ENCODE data around the gene FCHO1. TPM values are rescaled to one million over a fixed set of nuclear protein-coding genes. Genes with fewer than 3 reads are reported as not detected.

Gene FCHO1
- total RNA-seq, 1 donor from 2014 or later: 15.5 TPM

DNA sequence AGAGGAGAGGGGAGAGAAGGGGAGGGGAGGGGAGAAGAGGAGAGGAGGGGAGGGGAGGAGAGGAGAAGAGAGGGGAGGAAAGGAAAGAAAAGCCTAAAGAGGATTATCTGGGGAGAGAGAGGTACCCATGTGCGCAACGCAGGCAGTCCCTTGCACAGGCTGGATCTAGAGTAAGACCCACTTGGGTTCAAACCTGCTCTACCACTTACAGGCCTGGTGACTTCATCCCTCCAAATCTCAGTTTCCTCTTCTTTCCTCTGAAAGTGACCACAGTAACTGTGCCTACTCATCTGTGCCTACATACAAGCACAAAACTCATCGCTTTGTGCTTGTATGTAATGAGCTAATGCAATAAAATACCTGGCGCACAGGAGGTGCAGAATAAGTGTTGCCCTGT, 32.7 kb upstream of the FCHO1 start:
- H3K27me3 ChIP-seq: no peaks in the 10 kb centered on the region
- H3K79me2 ChIP-seq (ENCODE audit: low read depth): peaks cover 40% of the 10 kb centered on the region
- peaks cover 29% of the 10 kb centered on the region for H4K20me1 ChIP-seq (ENCODE audit: low read depth)
- TF ChIP-seq EZH2phosphoT487 (IDR thresholded peaks at IDR 0.05): no peak
- H3K27ac ChIP-seq: peak overlapping the region; percentile 76
- H3K4me1 Mint-ChIP-seq: peaks cover 30% of the 10 kb centered on the region
- peak; percentile 62 for DNase-seq (ENCODE audit: low spot score)
- peak overlapping the region; percentile 92 for H3K27ac Mint-ChIP-seq
- peak overlapping the region; percentile 99 for H3K4me2 ChIP-seq
- H3K4me3 Mint-ChIP-seq: peak overlapping the region; percentile 96
- H3K36me3 Mint-ChIP-seq: peaks cover 3% of the 10 kb centered on the region
- H3K36me3 ChIP-seq: no peaks in the 10 kb centered on the region
- H3K9me3 Mint-ChIP-seq: no peaks in the 10 kb centered on the region
- H3F3A ChIP-seq (ENCODE audit: low read depth): peaks cover 15% of the 10 kb centered on the region
- H3K9me3 ChIP-seq (ENCODE audit: low read depth): no peaks in the 10 kb centered on the region
- no peak overlapping the region for H3K9ac ChIP-seq
- peaks cover 16% of the 10 kb centered on the region for H3K4me1 ChIP-seq
- no peak overlapping the region for H2AFZ ChIP-seq (replicated peaks)
- peak overlapping the region; percentile 100 for H3K4me3 ChIP-seq
- H3K27me3 Mint-ChIP-seq (ENCODE audit: insufficient read depth, low read depth): peaks cover 8% of the 10 kb centered on the region

- no peak for TF ChIP-seq EZH2phosphoT487 (IDR thresholded peaks at IDR 0.05)
- TF ChIP-seq, protein P1, sequence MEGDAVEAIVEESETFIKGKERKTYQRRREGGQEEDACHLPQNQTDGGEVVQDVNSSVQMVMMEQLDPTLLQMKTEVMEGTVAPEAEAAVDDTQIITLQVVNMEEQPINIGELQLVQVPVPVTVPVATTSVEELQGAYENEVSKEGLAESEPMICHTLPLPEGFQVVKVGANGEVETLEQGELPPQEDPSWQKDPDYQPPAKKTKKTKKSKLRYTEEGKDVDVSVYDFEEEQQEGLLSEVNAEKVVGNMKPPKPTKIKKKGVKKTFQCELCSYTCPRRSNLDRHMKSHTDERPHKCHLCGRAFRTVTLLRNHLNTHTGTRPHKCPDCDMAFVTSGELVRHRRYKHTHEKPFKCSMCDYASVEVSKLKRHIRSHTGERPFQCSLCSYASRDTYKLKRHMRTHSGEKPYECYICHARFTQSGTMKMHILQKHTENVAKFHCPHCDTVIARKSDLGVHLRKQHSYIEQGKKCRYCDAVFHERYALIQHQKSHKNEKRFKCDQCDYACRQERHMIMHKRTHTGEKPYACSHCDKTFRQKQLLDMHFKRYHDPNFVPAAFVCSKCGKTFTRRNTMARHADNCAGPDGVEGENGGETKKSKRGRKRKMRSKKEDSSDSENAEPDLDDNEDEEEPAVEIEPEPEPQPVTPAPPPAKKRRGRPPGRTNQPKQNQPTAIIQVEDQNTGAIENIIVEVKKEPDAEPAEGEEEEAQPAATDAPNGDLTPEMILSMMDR (IDR thresholded peaks at IDR 0.05): no peak
- no peak for TF ChIP-seq EZH2 (IDR thresholded peaks at IDR 0.05)
- H3K27me3 Mint-ChIP-seq (ENCODE audit: insufficient read depth, low read depth): peaks cover 8% of the 10 kb centered on the region
Measured at GRCh38 chr19:17718947-17719711, 32.1 kb upstream of the FCHO1 start, which contains the start of gene MAP1S. Gene MAP1S (plus strand): TSS chr19:17719480. CDS start chr19:17719503, 23 bp downstream.

GRCh38 chr19:17719730-17720400, 31.4 kb upstream of the FCHO1 start:
- H3K27ac ChIP-seq: no peak overlapping the region
- peaks cover 37% of the 10 kb centered on the region for H4K20me1 ChIP-seq (ENCODE audit: low read depth)
- H3K4me1 ChIP-seq: peaks cover 16% of the 10 kb centered on the region
- peak overlapping the region; percentile 99 for H3K4me2 ChIP-seq
- H3K9me3 ChIP-seq (ENCODE audit: low read depth): no peaks in the 10 kb centered on the region
- peaks cover 30% of the 10 kb centered on the region for H3K4me1 Mint-ChIP-seq
- H3K36me3 ChIP-seq: no peaks in the 10 kb centered on the region
- H3K4me3 ChIP-seq: peak overlapping the region; percentile 100
- peak; percentile 37 for DNase-seq (ENCODE audit: low spot score)
- peaks cover 47% of the 10 kb centered on the region for H3K79me2 ChIP-seq (ENCODE audit: low read depth)
- TF ChIP-seq EZH2phosphoT487 (IDR thresholded peaks at IDR 0.05) (no peak), EZH2 (IDR thresholded peaks at IDR 0.05) (no peak)
- TF ChIP-seq, protein P1 (IDR thresholded peaks at IDR 0.05): no peak
- peaks cover 9% of the 10 kb centered on the region for H3K36me3 Mint-ChIP-seq
- H3K27me3 ChIP-seq: no peaks in the 10 kb centered on the region
- no peaks in the 10 kb centered on the region for H3K9me3 Mint-ChIP-seq
- H3K27me3 Mint-ChIP-seq (ENCODE audit: insufficient read depth, low read depth): peaks cover 8% of the 10 kb centered on the region
- no peak overlapping the region for H3K27ac Mint-ChIP-seq
- no peak overlapping the region for H2AFZ ChIP-seq (replicated peaks)
- H3K4me3 Mint-ChIP-seq: peak overlapping the region; percentile 85
- H3K9ac ChIP-seq: peak overlapping the region; percentile 81
- H3F3A ChIP-seq (ENCODE audit: low read depth): peaks cover 15% of the 10 kb centered on the region

More at GRCh38 chr19:17718947-17719711, 32.1 kb upstream of the FCHO1 start, which contains the start of gene MAP1S:
- no peaks in the 10 kb centered on the region for H3K9me3 ChIP-seq (ENCODE audit: low read depth)
- peaks cover 16% of the 10 kb centered on the region for H3K4me1 ChIP-seq
- H3K4me3 Mint-ChIP-seq: peak within 1 kb of the TSS; percentile 96
- no peaks in the 10 kb centered on the region for H3K27me3 ChIP-seq
- peaks cover 30% of the 10 kb centered on the region for H3K4me1 Mint-ChIP-seq
- H3K79me2 ChIP-seq (ENCODE audit: low read depth): peaks cover 46% of the 10 kb centered on the region
- H3F3A ChIP-seq (ENCODE audit: low read depth): peaks cover 15% of the 10 kb centered on the region
- H3K4me2 ChIP-seq: peak within 1 kb of the TSS; percentile 99
- peak within 1 kb of the TSS; percentile 23 for H2AFZ ChIP-seq (replicated peaks)
- H3K4me3 ChIP-seq: peak within 1 kb of the TSS; percentile 100
- H3K27ac Mint-ChIP-seq: peak within 1 kb of the TSS; percentile 92
- peak within 1 kb of the TSS; percentile 76 for H3K27ac ChIP-seq
- H3K36me3 Mint-ChIP-seq: peaks cover 6% of the 10 kb centered on the region
- H3K9me3 Mint-ChIP-seq: no peaks in the 10 kb centered on the region
- peaks cover 30% of the 10 kb centered on the region for H4K20me1 ChIP-seq (ENCODE audit: low read depth)
- no peaks in the 10 kb centered on the region for H3K36me3 ChIP-seq
- H3K9ac ChIP-seq: peak within 1 kb of the TSS; percentile 81
- DNase-seq (ENCODE audit: low spot score): peak; percentile 96

Measured in neural progenitor cell (in vitro differentiated cells).